ENCODE results near the gene NTN5.
"Not testable (repeated sequence)": the region's sequence is repeated elsewhere in the genome, so short reads cannot be mapped to it uniquely, and the experiment has no call there.

The NTN5 gene

GRCh38 chr19:48672994-48673393 is at the start of gene NTN5:
Gene NTN5, minus strand, starts transcription at chr19:48673017. Its CDS starts 2,031 bp downstream, at chr19:48670986.
- DNase-seq (ENCODE audit: low read depth in 2 of 2) = no peak

GRCh38 chr19:48722196-48722708 is 49.4 kb upstream of the NTN5 start:
- DNase-seq (ENCODE audit: low read depth in 2 of 2) = no peak

- peak; percentile 74 to 78 for DNase-seq (ENCODE audit: low read depth in 2 of 2)
Observed at GRCh38 chr19:48720613-48721296, 47.9 kb upstream of the NTN5 start.

GRCh38 chr19:48720251-48720612 is 47.4 kb upstream of the NTN5 start:
- no peak for DNase-seq (ENCODE audit: low read depth in 2 of 2)

GRCh38 chr19:48719263-48720171 is 46.7 kb upstream of the NTN5 start, which contains the start of gene MAMSTR:
Gene MAMSTR, minus strand, starts transcription at chr19:48719725. Its CDS starts 694 bp downstream, at chr19:48719031.
- DNase-seq (ENCODE audit: low read depth in 2 of 2) = no peak

GRCh38 chr19:48718711-48719231 is 46.0 kb upstream of the NTN5 start:
- no peak for DNase-seq (ENCODE audit: low read depth in 2 of 2)

GRCh38 chr19:48718106-48718505 is 45.3 kb upstream of the NTN5 start:
- DNase-seq (ENCODE audit: low read depth in 2 of 2) = not testable (repeated sequence)

- no peak for DNase-seq (ENCODE audit: low read depth in 2 of 2)
Observed at GRCh38 chr19:48716562-48717291, 43.9 kb upstream of the NTN5 start.

GRCh38 chr19:48715681-48716171 is 42.9 kb upstream of the NTN5 start:
- DNase-seq (ENCODE audit: low read depth in 2 of 2) = no peak

- no peak for DNase-seq (ENCODE audit: low read depth in 2 of 2)
Observed at GRCh38 chr19:48714759-48715675, 42.2 kb upstream of the NTN5 start.

- DNase-seq (ENCODE audit: low read depth in 2 of 2) = peak; percentile 90 to 92
Observed at GRCh38 chr19:48713864-48714755, 41.3 kb upstream of the NTN5 start.

GRCh38 chr19:48713041-48713863 is 40.4 kb upstream of the NTN5 start:
- DNase-seq (ENCODE audit: low read depth in 2 of 2) = no peak

GRCh38 chr19:48711106-48711662 is 38.4 kb upstream of the NTN5 start:
- DNase-seq (ENCODE audit: low read depth in 2 of 2) = no peak

- no peak for DNase-seq (ENCODE audit: low read depth in 2 of 2)
Observed at GRCh38 chr19:48708471-48708870, 35.7 kb upstream of the NTN5 start.

GRCh38 chr19:48705431-48705830 is 32.6 kb upstream of the NTN5 start:
- DNase-seq (ENCODE audit: low read depth in 2 of 2) = no peak

GRCh38 chr19:48703316-48703715 is 30.5 kb upstream of the NTN5 start:
- DNase-seq (ENCODE audit: low read depth in 2 of 2) = no peak

- DNase-seq (ENCODE audit: low read depth in 2 of 2) = no peak
Observed at GRCh38 chr19:48702701-48703100, 29.9 kb upstream of the NTN5 start.

GRCh38 chr19:48698046-48698445 is 25.2 kb upstream of the NTN5 start:
- DNase-seq (ENCODE audit: low read depth in 2 of 2) = no peak

Measured in stimulated activated CD8-positive, alpha-beta memory T cell treated with anti-CD3 and anti-CD28 coated beads, Interleukin-7, amount 100 ng/mL, for 1 hour (primary cell).